Neural progenitor cell (in vitro differentiated cells): ENCODE measurements around the gene IGSF8. TPM values are rescaled to one million over a fixed set of nuclear protein-coding genes. Genes with fewer than 3 reads are reported as not detected.
A peak's percentile ranks its signal among the peaks of the same experiment; 100 is the strongest.

ENCODE experiments used
- DNase-seq: peaks from one replicate; pipeline ENCODE4 v3.0.0-alpha.2; 2016; ENCODE audit warnings: low spot score
- H2AFZ ChIP-seq: fragments of 200-600 bp; sonication (generic); replicated peaks from 2 replicates; pipeline ENCODE4 v1.6.1; 2016; ENCODE audit warnings: antibody characterized with exemption
- H3F3A ChIP-seq: fragments of 200-600 bp; sonication (generic); 2 replicates; pipeline ENCODE4 v1.6.1; 2016; ENCODE audit warnings: antibody characterized with exemption, low read depth
- H3K27ac ChIP-seq: fragments of 200-600 bp; sonication (generic); 2 replicates; pipeline ENCODE4 v1.5.1; 2016; ENCODE audit warnings: mild to moderate bottlenecking
- H3K27me3 ChIP-seq: fragments of 200-600 bp; sonication (generic); 2 replicates; pipeline ENCODE4 v1.6.1; 2016; ENCODE audit warnings: mild to moderate bottlenecking, moderate library complexity
- H3K36me3 ChIP-seq: fragments of 200-600 bp; sonication (generic); 2 replicates; pipeline ENCODE4 v1.5.1; 2016
- H3K4me1 ChIP-seq: fragments of 200-600 bp; sonication (generic); 2 replicates; pipeline ENCODE4 v1.6.1; 2016; ENCODE audit warnings: mixed run types
- H3K4me2 ChIP-seq: fragments of 200-600 bp; sonication (generic); 2 replicates; pipeline ENCODE4 v1.6.1; 2016
- H3K4me3 ChIP-seq: fragments of 200-600 bp; sonication (generic); 2 replicates; pipeline ENCODE4 v1.5.1; 2016
- H3K79me2 ChIP-seq: fragments of 200-600 bp; sonication (generic); 2 replicates; pipeline ENCODE4 v1.6.1; 2016; ENCODE audit warnings: low read depth
- H3K9ac ChIP-seq: fragments of 200-600 bp; sonication (generic); 2 replicates; pipeline ENCODE4 v1.6.1; 2016
- H3K9me3 ChIP-seq: fragments of 200-600 bp; sonication (generic); 2 replicates; pipeline ENCODE4 v1.5.1; 2016; ENCODE audit warnings: low read depth
- H4K20me1 ChIP-seq: fragments of 200-600 bp; sonication (generic); 2 replicates; pipeline ENCODE4 v1.6.1; 2016; ENCODE audit warnings: low read depth
- H3K27ac Mint-ChIP-seq: 3 replicates; pipeline ENCODE4 v1.8.0; 2021; ENCODE audit warnings: mixed read lengths
- H3K27me3 Mint-ChIP-seq: 2 replicates; pipeline ENCODE4 v1.8.0; 2022; ENCODE audit warnings: low read depth, mild to moderate bottlenecking, inconsistent platforms, moderate library complexity, mixed read lengths; ENCODE audit not compliant: insufficient read depth
- H3K36me3 Mint-ChIP-seq: 3 replicates; pipeline ENCODE4 v1.8.0; 2021; ENCODE audit warnings: mixed read lengths
- H3K4me1 Mint-ChIP-seq: 3 replicates; pipeline ENCODE4 v1.8.0; 2021; ENCODE audit warnings: mixed read lengths
- H3K4me3 Mint-ChIP-seq: 3 replicates; pipeline ENCODE4 v1.8.0; 2021; ENCODE audit warnings: mild to moderate bottlenecking, moderate library complexity, mixed read lengths
- H3K9me3 Mint-ChIP-seq: 3 replicates; pipeline ENCODE4 v1.8.0; 2020; ENCODE audit warnings: mixed read lengths
- CTCF ChIP-seq: fragments of 200-600 bp; sonication (generic); IDR thresholded peaks from 2 replicates; pipeline ENCODE4 v1.5.1; 2017; ENCODE audit warnings: antibody characterized with exemption, mild to moderate bottlenecking
- EZH2 ChIP-seq: fragments of 200-600 bp; sonication (generic); IDR thresholded peaks from 2 replicates; pipeline ENCODE4 v1.6.1; 2017; ENCODE audit warnings: antibody characterized with exemption, mild to moderate bottlenecking, moderate library complexity
- EZH2phosphoT487 ChIP-seq: fragments of 200-600 bp; sonication (generic); IDR thresholded peaks from 2 replicates; pipeline ENCODE4 v1.6.1; 2017; ENCODE audit warnings: antibody characterized with exemption
- total RNA-seq: library from RNA; depleted of rRNA; stranded (reverse); fragments of >200 nt; gene quantifications from 2 replicates; pipeline ENCODE4 v1.2.3, GENCODE V29; 2015; ENCODE audit warnings: low replicate concordance

IGSF8 gene
- total RNA-seq, 1 donor from 2014 or later = 9.4 TPM

- no peak overlapping the region for H3K27ac ChIP-seq
- TF ChIP-seq EZH2 (no peak), EZH2phosphoT487 (no peak), CTCF (no peak)
- Mint-ChIP-seq H3K4me1 (peaks cover 5% of the 10 kb centered on the region), H3K27ac (no peak overlapping the region), H3K4me3 (no peak overlapping the region), H3K9me3 (peaks cover 2% of the 10 kb centered on the region), H3K27me3 (peaks cover 7% of the 10 kb centered on the region), H3K36me3 (peaks cover 73% of the 10 kb centered on the region)
- no peak overlapping the region for H3K4me2 ChIP-seq
- H4K20me1 ChIP-seq = no peaks in the 10 kb centered on the region
- H3K36me3 ChIP-seq = no peaks in the 10 kb centered on the region
- no peak overlapping the region for H2AFZ ChIP-seq
- H3F3A ChIP-seq = peaks cover 8% of the 10 kb centered on the region
- DNase-seq = no peak
- H3K4me3 ChIP-seq = no peak overlapping the region
- H3K27me3 ChIP-seq = no peaks in the 10 kb centered on the region
- no peaks in the 10 kb centered on the region for H3K9me3 ChIP-seq
- no peak overlapping the region for H3K9ac ChIP-seq
- no peaks in the 10 kb centered on the region for H3K4me1 ChIP-seq
- no peaks in the 10 kb centered on the region for H3K79me2 ChIP-seq
Observed at GRCh38 chr1:160137216-160137862, 38.9 kb upstream of the IGSF8 start.

DNA sequence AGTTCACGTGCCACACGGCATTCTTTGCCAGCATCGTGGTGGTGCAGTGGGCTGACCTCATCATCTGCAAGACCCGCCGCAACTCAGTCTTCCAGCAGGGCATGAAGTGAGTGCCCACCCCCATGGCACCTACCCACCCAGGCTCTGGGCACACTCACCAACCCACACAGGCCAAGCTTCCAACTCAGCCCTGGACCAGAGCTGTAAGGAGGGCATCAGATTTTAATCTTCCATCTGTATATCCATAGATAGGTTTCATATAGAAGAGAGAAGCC is 38.4 kb upstream of the IGSF8 start:
- peak overlapping the region; percentile 29 for H3K27ac Mint-ChIP-seq
- no peak overlapping the region for H3K27ac ChIP-seq

DNA sequence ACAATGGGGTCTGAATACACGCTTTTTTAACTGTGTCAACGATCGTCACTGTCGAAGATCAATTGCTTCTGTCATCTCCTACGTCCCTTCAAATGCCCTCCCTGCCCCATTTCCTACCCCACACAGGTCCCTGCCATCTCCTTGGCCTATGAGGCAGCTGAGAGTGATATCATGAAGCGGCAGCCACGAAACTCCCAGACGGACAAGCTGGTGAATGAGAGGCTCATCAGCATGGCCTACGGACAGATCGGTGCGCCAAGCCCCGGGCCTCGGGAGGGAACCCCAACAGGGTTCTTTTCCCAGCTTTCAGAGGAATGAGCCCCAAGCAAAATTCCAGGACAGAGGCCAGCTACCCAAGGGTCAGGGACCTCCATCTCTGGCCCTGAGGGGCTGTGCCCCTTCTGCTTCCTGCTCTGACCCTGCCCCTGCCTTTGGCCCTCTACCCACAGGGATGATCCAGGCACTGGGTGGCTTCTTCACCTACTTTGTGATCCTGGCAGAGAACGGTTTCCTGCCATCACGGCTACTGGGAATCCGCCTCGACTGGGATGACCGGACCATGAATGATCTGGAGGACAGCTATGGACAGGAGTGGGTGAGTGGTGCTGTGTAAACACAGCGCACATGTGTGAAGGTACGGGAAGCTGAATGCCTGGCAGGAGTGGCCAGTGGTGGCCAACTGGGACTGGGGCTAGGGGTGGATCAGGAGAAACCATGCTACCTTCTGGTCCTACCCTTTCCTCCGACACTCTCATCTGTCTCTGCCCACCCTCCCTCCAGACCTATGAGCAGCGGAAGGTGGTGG is 37.9 kb upstream of the IGSF8 start:
- Histone ChIP-seq H3K4me2 (no peak overlapping the region), H3K36me3 (no peaks in the 10 kb centered on the region), H3K4me3 (no peak overlapping the region), H2AFZ (no peak overlapping the region), H3K79me2 (no peaks in the 10 kb centered on the region), H3K9ac (no peak overlapping the region), H3K27me3 (no peaks in the 10 kb centered on the region), H3K27ac (no peak overlapping the region), H3F3A (peaks cover 8% of the 10 kb centered on the region), H4K20me1 (no peaks in the 10 kb centered on the region), H3K4me1 (no peaks in the 10 kb centered on the region), H3K9me3 (no peaks in the 10 kb centered on the region)
- H3K9me3 Mint-ChIP-seq = peaks cover 2% of the 10 kb centered on the region
- peak overlapping the region; percentile 29 for H3K27ac Mint-ChIP-seq
- TF ChIP-seq EZH2phosphoT487 (no peak), CTCF (no peak), EZH2 (no peak)
- no peak for DNase-seq
- no peak overlapping the region for H3K4me3 Mint-ChIP-seq
- H3K4me1 Mint-ChIP-seq = peaks cover 9% of the 10 kb centered on the region
- H3K27me3 Mint-ChIP-seq = peaks cover 7% of the 10 kb centered on the region
- H3K36me3 Mint-ChIP-seq = peaks cover 69% of the 10 kb centered on the region

More for the DNA sequence above, 38.4 kb upstream of the IGSF8 start:
- H3F3A ChIP-seq = peaks cover 8% of the 10 kb centered on the region
- no peak overlapping the region for H3K9ac ChIP-seq
- peaks cover 7% of the 10 kb centered on the region for H3K27me3 Mint-ChIP-seq
- no peak for DNase-seq
- no peaks in the 10 kb centered on the region for H3K27me3 ChIP-seq
- H3K4me1 Mint-ChIP-seq = peaks cover 7% of the 10 kb centered on the region
- peaks cover 2% of the 10 kb centered on the region for H3K9me3 Mint-ChIP-seq
- H3K9me3 ChIP-seq = no peaks in the 10 kb centered on the region
- no peak overlapping the region for H3K4me2 ChIP-seq
- H3K4me1 ChIP-seq = no peaks in the 10 kb centered on the region
- no peak for TF ChIP-seq EZH2phosphoT487
- TF ChIP-seq CTCF = no peak
- no peak for TF ChIP-seq EZH2
- no peak overlapping the region for H3K4me3 Mint-ChIP-seq
- peaks cover 73% of the 10 kb centered on the region for H3K36me3 Mint-ChIP-seq
- H3K79me2 ChIP-seq = no peaks in the 10 kb centered on the region
- no peaks in the 10 kb centered on the region for H3K36me3 ChIP-seq
- no peak overlapping the region for H2AFZ ChIP-seq
- H3K4me3 ChIP-seq = no peak overlapping the region
- H4K20me1 ChIP-seq = no peaks in the 10 kb centered on the region
